Measurements from ENCODE around the gene PRIM2.
"Not testable (repeated sequence)": the region's sequence is repeated elsewhere in the genome, so short reads cannot be mapped to it uniquely, and the experiment has no call there.

Gene PRIM2

GRCh38 chr6:57352596-57352995 is 35.2 kb downstream of the PRIM2 start:
- DNase-seq; intact Hi-C loops (cut with DNase I): not testable (repeated sequence)

- DNase-seq; intact Hi-C loops (cut with DNase I): not testable (repeated sequence)
Measured at GRCh38 chr6:57358319-57358718, 40.9 kb downstream of the PRIM2 start.

GRCh38 chr6:57359766-57360165 is 42.3 kb downstream of the PRIM2 start:
- intact Hi-C loops (cut with DNase I), result not testable (repeated sequence)

DNA sequence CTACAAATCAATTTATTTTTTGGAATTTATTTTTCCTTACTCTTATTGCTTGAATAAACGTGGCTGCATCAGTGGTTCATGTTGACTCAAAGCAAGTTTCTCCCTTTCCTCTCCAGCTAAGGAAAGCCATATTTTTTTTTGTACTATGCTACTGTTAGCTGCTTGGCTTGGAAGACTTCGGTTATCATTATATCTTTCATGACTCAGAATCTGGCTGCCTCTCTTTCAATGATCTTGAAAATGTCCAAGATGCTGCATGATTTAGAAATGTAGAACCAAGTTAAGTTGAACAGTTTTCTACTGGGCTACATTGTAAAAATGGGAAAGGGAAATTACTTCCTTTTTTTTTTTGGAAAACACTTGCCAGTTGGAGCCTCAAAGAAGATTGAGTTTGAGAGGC is 44.9 kb downstream of the PRIM2 start:
- DNase-seq; intact Hi-C loops (cut with DNase I): not testable (repeated sequence)

More at GRCh38 chr6:57359766-57360165, 42.3 kb downstream of the PRIM2 start:
- DNase-seq, result not testable (repeated sequence)

GRCh38 chr6:57365076-57365583 is 47.7 kb downstream of the PRIM2 start:
- DNase-seq; intact Hi-C loops (cut with DNase I): not testable (repeated sequence)

- intact Hi-C loops (cut with DNase I); DNase-seq: not testable (repeated sequence)
Measured at GRCh38 chr6:57368965-57369731, 51.7 kb downstream of the PRIM2 start.

DNA sequence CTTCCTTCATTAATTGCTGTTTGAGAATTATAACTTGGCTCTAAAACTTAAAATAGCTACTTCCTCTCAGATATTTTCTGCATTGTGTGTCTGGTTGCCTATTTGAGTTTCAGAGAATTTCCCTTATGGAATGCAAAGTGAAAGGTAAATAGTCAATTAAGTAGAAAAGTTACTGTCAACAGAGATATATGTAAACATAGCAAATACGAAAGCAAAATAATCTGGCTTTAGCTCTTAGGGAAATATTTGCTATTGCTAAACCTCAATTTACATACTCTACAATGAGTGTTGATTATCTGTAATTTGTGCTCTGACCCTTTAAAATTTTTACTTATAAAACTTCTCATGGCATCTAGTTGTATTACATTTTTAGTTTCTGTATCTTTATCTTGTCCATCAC is 54.3 kb downstream of the PRIM2 start:
- DNase-seq; intact Hi-C loops (cut with DNase I): not testable (repeated sequence)

- DNase-seq; intact Hi-C loops (cut with DNase I): not testable (repeated sequence)
Measured at GRCh38 chr6:57374764-57375163, 57.3 kb downstream of the PRIM2 start.

DNA sequence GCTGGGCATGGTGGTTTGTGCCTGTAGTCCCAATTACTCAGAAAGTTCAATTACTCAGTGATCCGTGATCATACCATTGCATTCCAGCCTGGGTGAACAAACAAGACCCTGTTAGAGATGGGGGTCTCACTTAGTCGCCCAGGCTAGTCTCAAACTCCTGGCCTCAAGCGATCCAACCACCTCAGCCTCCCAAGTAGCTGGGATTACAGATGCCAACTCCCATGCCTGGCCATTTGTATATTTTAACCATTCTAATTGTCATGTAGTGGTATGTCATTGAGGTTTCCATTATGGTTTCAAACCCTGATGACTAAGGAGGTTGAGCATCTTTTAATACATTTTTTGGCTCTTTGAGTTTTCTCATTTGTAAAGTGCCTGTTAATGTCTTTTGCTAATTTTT is 58.7 kb downstream of the PRIM2 start:
- intact Hi-C loops (cut with DNase I), result not testable (repeated sequence)

DNA sequence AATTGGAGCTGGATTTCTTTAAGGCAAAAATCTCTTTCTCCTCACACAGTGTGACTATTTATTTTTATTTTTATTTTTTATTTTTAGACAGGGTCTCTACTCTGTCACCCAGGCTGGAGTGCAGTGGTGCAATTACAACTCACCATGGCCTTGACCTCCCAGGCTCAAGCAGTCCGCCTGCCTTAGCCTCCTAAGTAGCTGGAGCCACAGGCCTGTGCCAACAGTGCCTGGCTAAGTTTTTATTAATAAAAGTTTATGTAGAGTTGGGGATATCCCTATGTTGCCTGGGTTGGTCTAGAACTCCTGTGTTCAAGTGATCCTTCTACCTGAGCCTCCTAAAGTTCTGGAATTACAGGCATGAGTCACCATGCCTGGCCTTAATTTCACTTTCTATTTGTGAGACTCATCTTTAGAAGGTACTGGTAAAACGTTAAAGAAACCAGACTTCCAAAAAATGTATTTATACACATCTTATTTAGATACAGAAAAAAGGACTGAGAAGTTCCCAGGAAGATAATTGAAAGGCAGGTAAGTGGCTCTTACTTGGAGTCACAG is 71.7 kb downstream of the PRIM2 start:
- DNase-seq; intact Hi-C loops (cut with DNase I): not testable (repeated sequence)

More for the DNA sequence above, 58.7 kb downstream of the PRIM2 start:
- not testable (repeated sequence) for DNase-seq

- intact Hi-C loops (cut with DNase I), result not testable (repeated sequence)
Measured at GRCh38 chr6:57390818-57391217, 73.4 kb downstream of the PRIM2 start.

GRCh38 chr6:57392047-57392446 is 74.6 kb downstream of the PRIM2 start:
- intact Hi-C loops (cut with DNase I); DNase-seq: not testable (repeated sequence)

More at GRCh38 chr6:57390818-57391217, 73.4 kb downstream of the PRIM2 start:
- DNase-seq, result not testable (repeated sequence)

GRCh38 chr6:57419341-57419740 is 101.9 kb downstream of the PRIM2 start:
- intact Hi-C loops (cut with DNase I); DNase-seq: not testable (repeated sequence)

DNA sequence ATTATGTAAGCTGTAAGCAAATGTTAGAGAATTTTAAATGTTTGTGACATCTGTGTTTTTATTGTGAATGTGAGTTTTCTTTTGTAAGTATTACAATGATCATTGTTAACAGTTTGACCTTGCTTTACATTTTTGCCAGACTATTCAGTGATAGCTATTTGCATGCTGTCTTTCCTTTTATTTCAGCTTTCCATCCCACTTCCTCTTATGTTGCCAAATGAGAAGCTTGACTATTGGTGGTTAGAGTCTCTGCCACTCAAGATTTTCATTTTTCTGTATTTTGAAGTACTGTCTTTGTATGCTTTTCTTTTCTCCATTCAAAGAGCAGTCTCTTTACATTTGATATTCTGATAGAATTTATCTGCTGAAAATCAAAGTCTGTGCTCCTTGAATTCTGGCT is 104.1 kb downstream of the PRIM2 start:
- intact Hi-C loops (cut with DNase I), result no loop called here
- no peak for DNase-seq

- intact Hi-C loops (cut with DNase I), result no loop called here
- no peak for DNase-seq
Measured at GRCh38 chr6:57423468-57423867, 106.0 kb downstream of the PRIM2 start.

- DNase-seq; intact Hi-C loops (cut with DNase I): not testable (repeated sequence)
Measured at GRCh38 chr6:57431742-57432141, 114.3 kb downstream of the PRIM2 start.

DNA sequence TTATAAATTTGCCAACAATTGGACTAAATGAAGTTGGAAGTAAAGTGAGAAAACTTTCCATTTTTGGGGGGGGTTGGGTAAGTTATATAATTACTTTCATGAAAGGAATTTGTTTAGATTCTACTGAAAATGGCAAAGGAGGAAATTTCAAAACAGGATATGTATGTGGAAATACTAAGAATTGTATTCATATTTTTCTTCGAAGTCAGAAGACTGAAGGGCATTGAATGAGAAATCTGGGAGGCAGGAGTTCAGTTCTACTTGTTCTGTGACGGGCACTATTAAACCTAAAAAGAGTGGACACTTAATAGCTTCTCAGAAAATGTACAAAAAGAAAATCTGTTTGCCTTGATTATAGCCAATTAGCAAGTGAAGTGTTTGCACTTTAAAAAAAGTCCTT is 114.7 kb downstream of the PRIM2 start:
- DNase-seq, result no peak
- intact Hi-C loops (cut with DNase I), result no loop called here

- DNase-seq, result no peak
- intact Hi-C loops (cut with DNase I), result no loop called here
Measured at GRCh38 chr6:57432919-57433684, 115.7 kb downstream of the PRIM2 start.

DNA sequence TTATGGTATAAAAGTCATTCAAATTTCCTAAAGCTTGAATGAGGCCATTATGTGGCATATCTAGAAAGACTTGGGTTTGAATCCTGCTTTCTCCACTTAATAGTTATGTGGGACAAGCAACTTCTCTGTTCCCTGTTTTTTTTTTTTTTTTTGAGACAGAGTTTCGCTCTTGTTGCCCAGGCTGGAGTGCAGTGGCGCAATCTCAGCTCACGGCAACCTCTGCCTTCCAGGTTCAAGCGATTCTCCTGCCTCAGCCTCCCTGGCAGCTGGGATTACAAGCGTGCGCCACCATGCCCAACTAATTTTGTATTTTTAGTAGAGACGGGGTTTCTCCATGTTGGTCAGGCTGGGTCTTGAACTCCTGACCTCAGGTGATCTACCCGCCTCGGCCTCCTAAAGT is 116.4 kb downstream of the PRIM2 start:
- DNase-seq; intact Hi-C loops (cut with DNase I): not testable (repeated sequence)

GRCh38 chr6:57434944-57435343 is 117.5 kb downstream of the PRIM2 start:
- intact Hi-C loops (cut with DNase I), result no loop called here
- DNase-seq, result no peak
